HG02938 (cell line): ENCODE results near the gene APLN.

Source experiments
- ATAC-seq: cut with Tn5 transposase; IDR thresholded peaks from one replicate; pipeline ENCODE4 v1.9.1; 2021; ENCODE audit warnings: mild to moderate bottlenecking, moderate library complexity; ENCODE audit not compliant: unreplicated experiment

APLN gene

GRCh38 chrX:129599996-129600395 is 54.8 kb downstream of the APLN start:
- ATAC-seq, result no peak

GRCh38 chrX:129599499-129599898 is 55.3 kb downstream of the APLN start:
- no peak for ATAC-seq

GRCh38 chrX:129597905-129598304 is 56.9 kb downstream of the APLN start:
- no peak for ATAC-seq

- ATAC-seq, result no peak
These were observed 58.7 kb downstream of the APLN start for GRCh38 chrX:129596077-129596476.
